GM23338 (cell line): ENCODE results near the gene UQCRH. TPM values are rescaled to one million over a fixed set of nuclear protein-coding genes. Genes with fewer than 3 reads are reported as not detected.

ENCODE experiments used
- ATAC-seq: fragments of 200-7000 bp; cut with Tn5 transposase; 3 replicates; pipeline ENCODE4 v1.9.1; 2020
- DNase-seq: peaks from one replicate; pipeline ENCODE4 v3.0.0-alpha.2; 2015; ENCODE audit warnings: low spot score
- H2AFZ ChIP-seq: fragments of 200-600 bp; sonication (generic); 2 replicates; pipeline ENCODE4 v1.8.0; 2016; ENCODE audit warnings: antibody characterized with exemption, mild to moderate bottlenecking, moderate library complexity
- H3F3A ChIP-seq: fragments of 200-600 bp; sonication (generic); replicated peaks from 2 replicates; pipeline ENCODE4 v1.8.0; 2017; ENCODE audit warnings: antibody characterized with exemption, mixed run types, low read depth
- H3K27ac ChIP-seq: fragments of 200-600 bp; sonication (generic); 2 replicates; pipeline ENCODE4 v1.6.1; 2016; ENCODE audit warnings: low read depth
- H3K27me3 ChIP-seq: fragments of 200-600 bp; sonication (generic); 2 replicates; pipeline ENCODE4 v1.8.0; 2016; ENCODE audit warnings: mild to moderate bottlenecking, mixed run types, moderate library complexity; ENCODE audit not compliant: insufficient read depth
- H3K36me3 ChIP-seq: fragments of 200-600 bp; sonication (generic); 2 replicates; pipeline ENCODE4 v1.8.0; 2016; ENCODE audit warnings: mild to moderate bottlenecking; ENCODE audit not compliant: insufficient read depth
- H3K4me1 ChIP-seq: fragments of 200-600 bp; sonication (generic); 2 replicates; pipeline ENCODE4 v1.8.0; 2016; ENCODE audit warnings: mild to moderate bottlenecking, moderate library complexity; ENCODE audit not compliant: insufficient read depth
- H3K4me2 ChIP-seq: fragments of 200-600 bp; sonication (generic); 2 replicates; pipeline ENCODE4 v1.7.1; 2017; ENCODE audit warnings: mixed run types
- H3K4me3 ChIP-seq: fragments of 200-600 bp; sonication (generic); 2 replicates; pipeline ENCODE4 v1.6.1; 2016; ENCODE audit warnings: mixed run types
- H3K79me2 ChIP-seq: fragments of 200-600 bp; sonication (generic); replicated peaks from 2 replicates; pipeline ENCODE4 v1.8.0; 2017; ENCODE audit warnings: mild to moderate bottlenecking; ENCODE audit not compliant: insufficient read depth
- H3K9me2 ChIP-seq: fragments of 200-600 bp; sonication (generic); 2 replicates; pipeline ENCODE4 v1.8.0; 2017; ENCODE audit not compliant: insufficient read depth
- H4K20me1 ChIP-seq: fragments of 200-600 bp; sonication (generic); replicated peaks from 2 replicates; pipeline ENCODE4 v1.8.0; 2017; ENCODE audit warnings: mild to moderate bottlenecking; ENCODE audit not compliant: insufficient read depth
- H3K27ac Mint-ChIP-seq: 2 replicates; pipeline ENCODE4 v1.8.0; 2020; ENCODE audit warnings: inconsistent platforms, mild to moderate bottlenecking, moderate library complexity, mixed read lengths
- H3K27me3 Mint-ChIP-seq: 3 replicates; pipeline ENCODE4 v1.8.0; 2022; ENCODE audit warnings: low read depth, mild to moderate bottlenecking, moderate library complexity, mixed read lengths, inconsistent platforms; ENCODE audit not compliant: insufficient read depth, poor library complexity
- H3K36me3 Mint-ChIP-seq: 3 replicates; pipeline ENCODE4 v1.8.0; 2021; ENCODE audit warnings: low read depth, mild to moderate bottlenecking, inconsistent platforms, moderate library complexity, mixed read lengths
- H3K4me1 Mint-ChIP-seq: 3 replicates; pipeline ENCODE4 v1.8.0; 2020; ENCODE audit warnings: mild to moderate bottlenecking, inconsistent platforms, mixed read lengths
- H3K4me3 Mint-ChIP-seq: 3 replicates; pipeline ENCODE4 v1.8.0; 2021; ENCODE audit warnings: moderate library complexity, mild to moderate bottlenecking, inconsistent platforms, mixed read lengths
- H3K9me3 Mint-ChIP-seq: 3 replicates; pipeline ENCODE4 v1.8.0; 2020; ENCODE audit warnings: moderate library complexity, mild to moderate bottlenecking, inconsistent platforms, mixed read lengths
- CREB1 ChIP-seq: fragments of 250-450 bp; sonication (Bioruptor Pico); IDR thresholded peaks from 2 replicates; pipeline ENCODE4 v1.5.0; 2020; ENCODE audit warnings: low read depth, mild to moderate bottlenecking, moderate library complexity
- EZH2 ChIP-seq: fragments of 200-600 bp; sonication (generic); IDR thresholded peaks from one replicate; pipeline ENCODE4 v1.8.0; 2017; ENCODE audit warnings: antibody characterized with exemption, mild to moderate bottlenecking, low read depth; ENCODE audit not compliant: unreplicated experiment
- EZH2phosphoT487 ChIP-seq: fragments of 200-600 bp; sonication (generic); IDR thresholded peaks from one replicate; pipeline ENCODE4 v1.8.1; 2018; ENCODE audit warnings: antibody characterized with exemption; ENCODE audit not compliant: unreplicated experiment
- JUNB ChIP-seq: IDR thresholded peaks from one replicate; pipeline ENCODE4 v1.6.1; 2016; ENCODE audit warnings: antibody characterized with exemption; ENCODE audit not compliant: unreplicated experiment
- NANOG ChIP-seq: IDR thresholded peaks from 2 replicates; pipeline ENCODE4 v1.6.1; 2016; ENCODE audit warnings: antibody characterized with exemption, borderline replicate concordance
- POLR2AphosphoS5 ChIP-seq: IDR thresholded peaks from 2 replicates; pipeline ENCODE4 v1.6.1; 2016; ENCODE audit warnings: antibody characterized with exemption, low read depth
- REST ChIP-seq: IDR thresholded peaks from one replicate; pipeline ENCODE4 v1.6.1; 2018; ENCODE audit warnings: antibody characterized with exemption; ENCODE audit not compliant: unreplicated experiment
- STAT1 ChIP-seq: IDR thresholded peaks from one replicate; pipeline ENCODE4 v1.6.1; 2016; ENCODE audit warnings: antibody characterized with exemption; ENCODE audit not compliant: unreplicated experiment
- ZNF114 ChIP-seq: fragments of 250-450 bp; sonication (Bioruptor Pico); IDR thresholded peaks from 2 replicates; pipeline ENCODE4 v1.5.0; 2020; ENCODE audit warnings: mild to moderate bottlenecking, moderate library complexity
- ZNF331 ChIP-seq: fragments of 250-450 bp; sonication (Bioruptor Pico); IDR thresholded peaks from 2 replicates; pipeline ENCODE4 v1.5.0; 2020; ENCODE audit warnings: low read depth, mild to moderate bottlenecking, moderate library complexity
- ZNF462 ChIP-seq: fragments of 250-450 bp; sonication (Bioruptor Pico); IDR thresholded peaks from 2 replicates; pipeline ENCODE4 v1.5.0; 2020; ENCODE audit warnings: mild to moderate bottlenecking, moderate library complexity
- polyA plus RNA-seq: library from polyadenylated mRNA; unstranded; fragments of >200 nt; fragmentation: Nextera tagmentation; extraction: Ambion mirVana; gene quantifications from 2 replicates; pipeline ENCODE4 v1.2.1, GENCODE V29; 2016
- total RNA-seq: library from RNA; depleted of rRNA; stranded (reverse); fragments of >200 nt; shearing (Covaris generic); gene quantifications from 2 replicates; pipeline ENCODE4 v1.2.3, GENCODE V29; 2014
- TF ChIP-seq, protein P1 (sequence below), 2 experiments: fragments of 200-600 bp in 1 of 2; sonication (generic) in 1 of 2; conservative IDR thresholded peaks; 2 replicates each; pipeline versions ENCODE4 v1.5.1 to v1.6.1; 2016 to 2017; ENCODE audit warnings: antibody characterized with exemption in 2 of 2, low read depth in 2 of 2, mild to moderate bottlenecking in 2 of 2, moderate library complexity in 1 of 2
- TF ChIP-seq, protein P2 (sequence below): IDR thresholded peaks from 2 replicates; pipeline ENCODE4 v1.6.1; 2016; ENCODE audit warnings: antibody characterized with exemption

The UQCRH gene
- total and polyA plus RNA-seq, 2 experiments from 2014 or later = 579 to 1,330 TPM

GRCh38 chr1:46363121-46363520, 59.6 kb downstream of the UQCRH start:
- Histone ChIP-seq H3K4me3 (no peak overlapping the region), H3F3A (peaks cover 3% of the 10 kb centered on the region; the same call in 1 of the 2 replicates), H4K20me1 (no peaks in the 10 kb centered on the region; the same call in 1 of the 2 replicates), H3K9me2 (no peaks in the 10 kb centered on the region), H3K27ac (no peak overlapping the region), H3K36me3 (peaks cover 17% of the 10 kb centered on the region), H3K4me1 (no peaks in the 10 kb centered on the region), H3K4me2 (no peak overlapping the region), H2AFZ (no peak overlapping the region), H3K79me2 (no peaks in the 10 kb centered on the region), H3K27me3 (no peaks in the 10 kb centered on the region)
- DNase-seq (no peak), ATAC-seq (no peak)
- no peaks in the 10 kb centered on the region for H3K4me1 Mint-ChIP-seq
- no peak for TF ChIP-seq REST
- no peak for TF ChIP-seq ZNF462
- no peak for TF ChIP-seq EZH2phosphoT487
- no peak for TF ChIP-seq EZH2
- TF ChIP-seq STAT1 = no peak
- no peak for TF ChIP-seq JUNB
- TF ChIP-seq, protein P1, sequence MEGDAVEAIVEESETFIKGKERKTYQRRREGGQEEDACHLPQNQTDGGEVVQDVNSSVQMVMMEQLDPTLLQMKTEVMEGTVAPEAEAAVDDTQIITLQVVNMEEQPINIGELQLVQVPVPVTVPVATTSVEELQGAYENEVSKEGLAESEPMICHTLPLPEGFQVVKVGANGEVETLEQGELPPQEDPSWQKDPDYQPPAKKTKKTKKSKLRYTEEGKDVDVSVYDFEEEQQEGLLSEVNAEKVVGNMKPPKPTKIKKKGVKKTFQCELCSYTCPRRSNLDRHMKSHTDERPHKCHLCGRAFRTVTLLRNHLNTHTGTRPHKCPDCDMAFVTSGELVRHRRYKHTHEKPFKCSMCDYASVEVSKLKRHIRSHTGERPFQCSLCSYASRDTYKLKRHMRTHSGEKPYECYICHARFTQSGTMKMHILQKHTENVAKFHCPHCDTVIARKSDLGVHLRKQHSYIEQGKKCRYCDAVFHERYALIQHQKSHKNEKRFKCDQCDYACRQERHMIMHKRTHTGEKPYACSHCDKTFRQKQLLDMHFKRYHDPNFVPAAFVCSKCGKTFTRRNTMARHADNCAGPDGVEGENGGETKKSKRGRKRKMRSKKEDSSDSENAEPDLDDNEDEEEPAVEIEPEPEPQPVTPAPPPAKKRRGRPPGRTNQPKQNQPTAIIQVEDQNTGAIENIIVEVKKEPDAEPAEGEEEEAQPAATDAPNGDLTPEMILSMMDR (conservative IDR thresholded peaks at IDR 0.05; ENCODE audit: low read depth in 2 of 2) = no peak
- TF ChIP-seq ZNF114 = no peak
- no peak for TF ChIP-seq NANOG
- no peak for TF ChIP-seq POLR2AphosphoS5
- TF ChIP-seq, protein P2, sequence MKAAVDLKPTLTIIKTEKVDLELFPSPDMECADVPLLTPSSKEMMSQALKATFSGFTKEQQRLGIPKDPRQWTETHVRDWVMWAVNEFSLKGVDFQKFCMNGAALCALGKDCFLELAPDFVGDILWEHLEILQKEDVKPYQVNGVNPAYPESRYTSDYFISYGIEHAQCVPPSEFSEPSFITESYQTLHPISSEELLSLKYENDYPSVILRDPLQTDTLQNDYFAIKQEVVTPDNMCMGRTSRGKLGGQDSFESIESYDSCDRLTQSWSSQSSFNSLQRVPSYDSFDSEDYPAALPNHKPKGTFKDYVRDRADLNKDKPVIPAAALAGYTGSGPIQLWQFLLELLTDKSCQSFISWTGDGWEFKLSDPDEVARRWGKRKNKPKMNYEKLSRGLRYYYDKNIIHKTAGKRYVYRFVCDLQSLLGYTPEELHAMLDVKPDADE = no peak
- TF ChIP-seq ZNF331 (CRISPR knock-in tag) = no peak
- TF ChIP-seq CREB1 (CRISPR knock-in tag) = no peak
- no peak overlapping the region for H3K27ac Mint-ChIP-seq
- H3K4me3 Mint-ChIP-seq = no peak overlapping the region
- no peaks in the 10 kb centered on the region for H3K9me3 Mint-ChIP-seq
- H3K27me3 Mint-ChIP-seq = peaks cover 1% of the 10 kb centered on the region
- peaks cover 50% of the 10 kb centered on the region for H3K36me3 Mint-ChIP-seq
